ENCODE results near the gene C14orf132. TPM values are rescaled to one million over a fixed set of nuclear protein-coding genes. Genes with fewer than 3 reads are reported as not detected.

The C14orf132 gene
- total and polyA plus RNA-seq, 2 donors (not counting 1 experiment from before 2014, with no cell fraction given), result 0.30 to 0.85 TPM

DNA sequence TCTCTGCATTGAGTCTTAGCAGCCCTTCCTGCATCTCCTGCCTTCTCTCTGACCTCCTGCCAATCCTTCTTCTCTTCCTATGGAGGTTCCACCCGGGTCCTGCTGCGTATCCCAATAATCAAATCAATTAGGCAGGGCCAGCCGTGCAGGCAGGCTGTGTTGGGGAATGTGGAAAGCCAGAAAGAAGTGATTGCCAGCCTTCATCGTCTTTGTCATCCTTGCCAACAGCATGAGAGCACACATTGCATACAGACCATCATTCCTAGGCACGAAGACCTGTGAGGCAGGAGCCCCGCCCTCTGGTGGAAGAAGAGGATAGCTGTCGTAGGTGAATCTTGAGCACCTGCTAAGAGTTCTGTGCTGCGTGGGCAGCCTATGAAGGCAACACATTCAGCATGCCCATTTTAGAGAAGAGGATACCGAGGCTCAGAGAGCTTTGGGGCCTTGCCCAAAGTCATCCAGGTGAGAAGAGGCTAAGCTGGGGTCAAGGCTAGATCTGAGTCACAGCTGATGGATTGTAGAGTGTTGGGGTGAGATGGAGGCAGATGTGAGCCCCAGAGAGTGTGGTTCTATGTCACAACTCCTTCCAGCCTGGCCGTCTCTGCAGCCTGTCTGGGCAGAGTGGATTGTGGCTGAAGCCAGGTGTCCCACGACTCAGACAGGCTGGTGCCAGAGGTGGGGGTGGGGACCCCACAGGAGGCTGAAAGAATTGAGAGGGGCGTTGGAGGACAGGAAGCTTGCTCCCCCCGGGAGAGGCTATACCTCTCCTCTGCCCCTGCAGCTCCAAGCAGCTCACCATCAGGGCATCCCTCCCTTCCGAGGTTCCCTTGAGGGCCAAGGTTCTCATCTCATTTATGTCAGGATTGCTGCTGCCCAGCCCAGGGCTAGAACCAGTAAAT lies 12.7 kb downstream of the C14orf132 start:
- intact Hi-C loops (cut with micrococcal nuclease), result no loop called here
- Histone ChIP-seq H3K9me3 (ENCODE audit: control extremely low read depth in 1 of 3, control insufficient read depth in 2 of 3, insufficient read depth in 1 of 3, low read length in 2 of 3) (no peaks in the 10 kb centered on the region), H3K27me3 (replicated peaks in 1 of 4; ENCODE audit: control extremely low read depth in 1 of 4, control insufficient read depth in 3 of 4, insufficient read depth in 4 of 4, low read length in 3 of 4) (peaks cover 0 to 3% (median 0%) of the 10 kb centered on the region in 4 experiments), H2AFZ (ENCODE audit: insufficient read depth, low read depth, low read length, poor library complexity, severe bottlenecking) (no peak overlapping the region), H3K9ac (ENCODE audit: low read length) (no peak overlapping the region), H3K4me2 (replicated peaks; ENCODE audit: low read depth, low read length, poor library complexity, severe bottlenecking) (no peak overlapping the region), H3K4me3 (ENCODE audit: control extremely low read depth in 1 of 5, extremely low read depth in 1 of 5, insufficient read depth in 1 of 5, low read depth in 2 of 5, low read length in 4 of 5) (no peak overlapping the region), H3K79me2 (ENCODE audit: control insufficient read depth, insufficient read depth, low read length) (no peaks in the 10 kb centered on the region), H3K36me3 (replicated peaks in 1 of 2; ENCODE audit: control extremely low read depth in 1 of 2, control insufficient read depth in 1 of 2, extremely low read depth in 1 of 2, insufficient read depth in 2 of 2, low read length in 1 of 2) (no peaks in the 10 kb centered on the region), H3K4me1 (ENCODE audit: control insufficient read depth in 2 of 2, insufficient read depth in 2 of 2, low read length in 2 of 2) (no peaks in the 10 kb centered on the region), H3K27ac (ENCODE audit: low read length in 2 of 2) (no peak overlapping the region), H4K20me1 (ENCODE audit: control insufficient read depth, insufficient read depth, low read length, poor library complexity, severe bottlenecking) (no peaks in the 10 kb centered on the region)
- ChIA-PET POLR2A (no interaction called here), CTCF (no interaction called here)
- Mint-ChIP-seq H3K4me3 (no peak overlapping the region), H3K27ac (no peak overlapping the region), H3K27me3 (peaks cover 34% of the 10 kb centered on the region), H3K9me3 (ENCODE audit: insufficient read depth) (no peaks in the 10 kb centered on the region), H3K4me1 (no peaks in the 10 kb centered on the region)
- WGBS (ENCODE audit: insufficient coverage), result 57% methylated on average over 8 of the region's 14 CpGs
- TF ChIP-seq, protein P1, sequence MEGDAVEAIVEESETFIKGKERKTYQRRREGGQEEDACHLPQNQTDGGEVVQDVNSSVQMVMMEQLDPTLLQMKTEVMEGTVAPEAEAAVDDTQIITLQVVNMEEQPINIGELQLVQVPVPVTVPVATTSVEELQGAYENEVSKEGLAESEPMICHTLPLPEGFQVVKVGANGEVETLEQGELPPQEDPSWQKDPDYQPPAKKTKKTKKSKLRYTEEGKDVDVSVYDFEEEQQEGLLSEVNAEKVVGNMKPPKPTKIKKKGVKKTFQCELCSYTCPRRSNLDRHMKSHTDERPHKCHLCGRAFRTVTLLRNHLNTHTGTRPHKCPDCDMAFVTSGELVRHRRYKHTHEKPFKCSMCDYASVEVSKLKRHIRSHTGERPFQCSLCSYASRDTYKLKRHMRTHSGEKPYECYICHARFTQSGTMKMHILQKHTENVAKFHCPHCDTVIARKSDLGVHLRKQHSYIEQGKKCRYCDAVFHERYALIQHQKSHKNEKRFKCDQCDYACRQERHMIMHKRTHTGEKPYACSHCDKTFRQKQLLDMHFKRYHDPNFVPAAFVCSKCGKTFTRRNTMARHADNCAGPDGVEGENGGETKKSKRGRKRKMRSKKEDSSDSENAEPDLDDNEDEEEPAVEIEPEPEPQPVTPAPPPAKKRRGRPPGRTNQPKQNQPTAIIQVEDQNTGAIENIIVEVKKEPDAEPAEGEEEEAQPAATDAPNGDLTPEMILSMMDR (IDR thresholded peaks at IDR 0.05), result no peak
- no peak for TF ChIP-seq EZH2 (IDR thresholded peaks at IDR 0.05; ENCODE audit: borderline replicate concordance, insufficient read depth, low read depth, low read length, poor library complexity, severe bottlenecking)
- DNase-seq, result no peak
- ATAC-seq (ENCODE audit: low read depth), result no peak

DNA sequence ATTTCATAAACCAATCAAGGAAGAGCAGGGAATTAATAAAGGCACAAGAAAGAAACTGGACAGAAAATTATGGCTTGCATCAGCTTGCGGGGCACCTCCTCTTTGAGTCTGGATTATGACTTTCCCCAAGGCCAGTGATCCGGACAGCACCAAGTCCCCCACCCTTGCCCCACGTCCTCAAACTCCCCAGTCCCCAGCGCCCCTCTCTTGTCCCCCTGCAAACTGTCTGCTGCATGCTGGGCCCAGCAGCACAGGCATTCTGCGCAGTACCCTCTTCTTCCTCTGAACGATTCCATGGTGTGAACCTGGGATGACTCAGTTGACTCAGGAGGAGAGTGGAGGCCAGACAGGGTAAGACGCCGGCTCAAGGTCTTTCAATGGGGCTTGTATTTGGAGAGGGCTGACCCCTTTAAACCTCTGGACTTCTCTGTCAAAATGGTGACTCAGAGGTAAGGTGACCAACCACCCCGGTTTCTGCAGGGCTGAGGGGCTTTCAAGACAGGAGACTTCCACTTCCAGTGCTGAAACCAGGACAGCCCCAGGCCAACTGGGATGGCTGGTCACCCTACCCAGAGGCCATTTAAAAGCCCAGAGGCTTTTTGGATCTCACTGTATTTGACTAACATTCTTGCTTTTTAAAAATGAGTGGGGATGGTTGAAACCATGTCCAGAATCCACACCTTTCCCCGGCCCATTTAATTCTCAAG lies 13.5 kb downstream of the C14orf132 start:
- Histone ChIP-seq H3K27ac (ENCODE audit: low read length in 2 of 2) (no peak overlapping the region), H3K36me3 (replicated peaks in 1 of 2; ENCODE audit: control extremely low read depth in 1 of 2, control insufficient read depth in 1 of 2, extremely low read depth in 1 of 2, insufficient read depth in 2 of 2, low read length in 1 of 2) (no peaks in the 10 kb centered on the region), H2AFZ (ENCODE audit: insufficient read depth, low read depth, low read length, poor library complexity, severe bottlenecking) (no peak overlapping the region), H4K20me1 (ENCODE audit: control insufficient read depth, insufficient read depth, low read length, poor library complexity, severe bottlenecking) (no peaks in the 10 kb centered on the region), H3K79me2 (ENCODE audit: control insufficient read depth, insufficient read depth, low read length) (no peaks in the 10 kb centered on the region), H3K9ac (ENCODE audit: low read length) (no peak overlapping the region), H3K4me1 (ENCODE audit: control insufficient read depth in 2 of 2, insufficient read depth in 2 of 2, low read length in 2 of 2) (no peaks in the 10 kb centered on the region), H3K9me3 (ENCODE audit: control extremely low read depth in 1 of 3, control insufficient read depth in 2 of 3, insufficient read depth in 1 of 3, low read length in 2 of 3) (no peaks in the 10 kb centered on the region), H3K4me3 (ENCODE audit: control extremely low read depth in 1 of 5, extremely low read depth in 1 of 5, insufficient read depth in 1 of 5, low read depth in 2 of 5, low read length in 4 of 5) (no peak overlapping the region), H3K27me3 (replicated peaks in 1 of 4; ENCODE audit: control extremely low read depth in 1 of 4, control insufficient read depth in 3 of 4, insufficient read depth in 4 of 4, low read length in 3 of 4) (peaks cover 0 to 3% (median 0%) of the 10 kb centered on the region in 4 experiments), H3K4me2 (replicated peaks; ENCODE audit: low read depth, low read length, poor library complexity, severe bottlenecking) (no peak overlapping the region)
- ChIA-PET CTCF (no interaction called here), POLR2A (no interaction called here)
- intact Hi-C loops (cut with micrococcal nuclease), result no loop called here
- DNase-seq, result no peak
- no peak overlapping the region for H3K4me3 Mint-ChIP-seq
- peaks cover 35% of the 10 kb centered on the region for H3K27me3 Mint-ChIP-seq
- H3K4me1 Mint-ChIP-seq, result no peaks in the 10 kb centered on the region
- no peaks in the 10 kb centered on the region for H3K9me3 Mint-ChIP-seq (ENCODE audit: insufficient read depth)
- ATAC-seq (ENCODE audit: low read depth), result no peak
- no peak for TF ChIP-seq EZH2 (IDR thresholded peaks at IDR 0.05; ENCODE audit: borderline replicate concordance, insufficient read depth, low read depth, low read length, poor library complexity, severe bottlenecking)
- TF ChIP-seq, protein P1 (IDR thresholded peaks at IDR 0.05), result no peak
- WGBS (ENCODE audit: insufficient coverage), result 98% methylated on average over 5 of the region's 10 CpGs
- H3K27ac Mint-ChIP-seq, result no peak overlapping the region

All from B cell (primary cell).